DMS153 treated with DMSO at 0.1 percent for 48 hours (cell line): Measurements from ENCODE around the gene IFNAR2.
A peak's percentile ranks its signal among the peaks of the same experiment; 100 is the strongest.

ENCODE experiments used
- DNase-seq: peaks from one replicate; lab custom pipeline; 2025; ENCODE audit not compliant: unreplicated experiment; lab: John Stamatoyannopoulos, UW

The IFNAR2 gene

GRCh38 chr21:33266050-33266788 lies 36.5 kb downstream of the IFNAR2 start, which contains the start of gene IL10RB:
IL10RB (plus strand) TSS chr21:33266367; CDS start chr21:33266466, 99 bp downstream.
- peak; percentile 60 for DNase-seq

DNA sequence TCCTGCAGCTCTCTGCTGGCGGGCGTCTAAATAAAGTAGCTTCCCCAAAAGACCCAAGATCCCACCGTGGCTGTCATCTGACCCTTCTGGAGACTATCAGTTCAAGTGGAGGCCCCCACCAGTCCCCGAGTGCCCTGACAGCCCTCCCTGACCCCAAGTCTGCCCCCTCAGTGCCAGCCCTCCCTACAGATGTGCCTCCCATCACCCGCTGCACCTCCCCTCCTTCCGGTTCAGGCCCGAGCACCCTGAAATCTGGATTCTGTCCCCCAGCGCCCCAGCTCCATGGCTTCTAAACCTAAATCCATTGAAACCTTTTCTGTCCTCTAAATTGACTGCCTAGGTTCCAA lies 37.0 kb downstream of the IFNAR2 start:
- DNase-seq = no peak

- no peak for DNase-seq
These were observed 37.5 kb downstream of the IFNAR2 start for GRCh38 chr21:33267250-33267649.

- DNase-seq = no peak
These were observed 38.6 kb downstream of the IFNAR2 start for GRCh38 chr21:33268393-33268736.

DNA sequence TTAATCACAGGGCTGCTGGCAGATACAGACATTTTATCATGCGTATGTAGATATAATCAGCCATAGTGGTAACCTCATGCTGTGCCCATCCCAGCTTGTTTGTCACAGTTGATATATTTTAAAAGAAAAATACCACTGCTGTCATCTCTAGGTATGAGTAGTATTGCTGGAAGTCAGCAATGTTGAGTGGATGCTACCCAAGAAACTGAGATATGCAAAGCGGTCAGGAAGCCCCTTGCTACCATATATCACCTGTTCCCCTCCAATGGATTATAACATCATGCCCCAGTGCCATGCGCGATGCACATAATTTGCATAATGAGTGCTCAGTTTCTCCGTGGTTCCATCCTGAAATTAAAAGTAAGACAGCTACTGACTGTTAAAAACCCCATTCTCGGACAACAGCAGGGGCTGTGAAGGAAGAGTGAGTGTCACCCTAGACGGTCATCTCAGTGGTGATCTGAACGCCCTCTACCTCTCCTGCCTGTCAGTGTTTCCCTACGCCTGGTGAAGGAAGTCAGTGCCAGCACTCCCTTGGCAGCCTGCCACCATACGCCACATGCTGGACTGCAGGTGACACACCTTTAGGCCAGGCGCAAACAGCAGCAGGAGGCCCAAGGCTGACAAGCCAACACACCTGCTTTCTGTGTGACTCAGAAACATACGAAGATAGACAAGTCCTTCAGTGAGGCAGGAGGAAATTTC lies 39.2 kb downstream of the IFNAR2 start:
- peak; percentile 87 for DNase-seq

DNA sequence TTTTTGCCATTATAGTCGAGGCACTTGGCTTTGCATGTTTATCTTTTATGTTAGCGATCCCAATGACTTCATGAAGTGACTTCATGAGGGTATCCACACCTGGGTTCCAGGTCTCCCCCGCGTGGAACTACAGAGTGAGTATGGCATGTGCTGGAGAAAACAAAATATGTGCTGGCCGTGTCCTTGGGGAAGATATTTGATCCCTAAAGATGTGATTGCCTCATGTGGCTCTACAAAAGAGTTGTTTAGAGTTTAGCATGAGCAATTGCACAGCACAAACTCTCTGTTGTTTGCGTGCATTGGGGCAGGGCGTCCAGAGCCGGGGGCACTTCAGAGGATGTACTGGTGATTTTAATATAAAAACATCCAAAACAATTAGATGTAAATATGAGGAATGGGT lies 41.2 kb downstream of the IFNAR2 start:
- no peak for DNase-seq

GRCh38 chr21:33273044-33273443 lies 43.3 kb downstream of the IFNAR2 start:
- DNase-seq = no peak

GRCh38 chr21:33278721-33279120 lies 49.0 kb downstream of the IFNAR2 start:
- no peak for DNase-seq

GRCh38 chr21:33279330-33279820 lies 49.6 kb downstream of the IFNAR2 start:
- DNase-seq = no peak
